HepG2 (cell line): ENCODE measurements around the gene RABGEF1. TPM values are rescaled to one million over a fixed set of nuclear protein-coding genes. Genes with fewer than 3 reads are reported as not detected.
A peak's percentile ranks its signal among the peaks of the same experiment; 100 is the strongest.

Source experiments
- ELF3 ChIP-seq: IDR thresholded peaks from 2 replicates; pipeline ENCODE4 v1.6.1; 2016; ENCODE audit warnings: missing genetic modification reagents, missing compliant biosample characterization
- ETV5 ChIP-seq: IDR thresholded peaks from 2 replicates; pipeline ENCODE4 v1.6.1; 2018; ENCODE audit warnings: missing biosample characterization, missing genetic modification reagents, inconsistent platforms, borderline replicate concordance
- HMG20B ChIP-seq: conservative IDR thresholded peaks from 2 replicates; pipeline ENCODE4 v1.6.1; 2016; ENCODE audit warnings: missing genetic modification reagents, missing compliant biosample characterization
- HOMEZ ChIP-seq: IDR thresholded peaks from 2 replicates; pipeline ENCODE4 v1.6.1; 2016; ENCODE audit warnings: low read depth
- ISL2 ChIP-seq: sonication (generic); formaldehyde crosslinking; IDR thresholded peaks from 2 replicates; pipeline ENCODE4 v1.5.0; 2020; ENCODE audit warnings: missing genetic modification reagents
- JUNB ChIP-seq: sonication (generic); formaldehyde crosslinking; IDR thresholded peaks from 2 replicates; pipeline ENCODE4 v1.8.0; 2022; ENCODE audit warnings: missing genetic modification reagents, mild to moderate bottlenecking, borderline replicate concordance
- KLF9 ChIP-seq: IDR thresholded peaks from 2 replicates; pipeline ENCODE4 v1.6.1; 2016; ENCODE audit warnings: low read depth
- NFKB2 ChIP-seq: sonication (generic); formaldehyde crosslinking; IDR thresholded peaks from 2 replicates; pipeline ENCODE4 v1.4.0; 2020; ENCODE audit warnings: missing genetic modification reagents, borderline replicate concordance
- NONO ChIP-seq, 2 experiments: fragments of 450-650 bp in 1 of 2; sonication (generic) in 1 of 2; formaldehyde crosslinking in 1 of 2; IDR thresholded peaks in 1 of 2; conservative IDR thresholded peaks in 1 of 2; 2 replicates each; pipeline versions ENCODE4 v1.6.1 to v1.8.0; 2017 to 2022; ENCODE audit warnings: mild to moderate bottlenecking in 1 of 2, missing genetic modification reagents in 1 of 2, moderate library complexity in 1 of 2
- PCBP2 ChIP-seq: fragments of 200-400 bp; formaldehyde crosslinking; optimal IDR thresholded peaks from 2 replicates; pipeline ENCODE3; 2018; ENCODE audit warnings: low read length, low read depth; ENCODE audit not compliant: poor library complexity, severe bottlenecking
- POGZ ChIP-seq: sonication (generic); formaldehyde crosslinking; IDR thresholded peaks from 2 replicates; pipeline ENCODE4 v1.4.0; 2020; ENCODE audit warnings: mild to moderate bottlenecking, missing genetic modification reagents
- PRDM15 ChIP-seq: sonication (generic); formaldehyde crosslinking; IDR thresholded peaks from 2 replicates; pipeline ENCODE4 v1.4.0; 2020; ENCODE audit warnings: missing genetic modification reagents
- ZBTB20 ChIP-seq: sonication (generic); formaldehyde crosslinking; IDR thresholded peaks from 2 replicates; pipeline ENCODE4 v1.8.1; 2023; ENCODE audit warnings: missing genetic modification reagents, low read depth, mild to moderate bottlenecking, borderline replicate concordance
- ZNF143 ChIP-seq: sonication (generic); formaldehyde crosslinking; IDR thresholded peaks from 2 replicates; pipeline ENCODE4 v1.4.0; 2020; ENCODE audit warnings: missing genetic modification reagents
- ZNF441 ChIP-seq: sonication (generic); formaldehyde crosslinking; IDR thresholded peaks from 2 replicates; pipeline ENCODE4 v1.7.0; 2021; ENCODE audit warnings: missing genetic modification reagents, borderline replicate concordance
- ZNF558 ChIP-seq: sonication (generic); formaldehyde crosslinking; IDR thresholded peaks from 2 replicates; pipeline ENCODE4 v1.9.0; 2022; ENCODE audit warnings: mild to moderate bottlenecking, missing genetic modification reagents, borderline replicate concordance
- ZNF644 ChIP-seq: IDR thresholded peaks from 2 replicates; pipeline ENCODE4 v1.6.1; 2016; ENCODE audit warnings: low read depth
- ZNF746 ChIP-seq: sonication (generic); formaldehyde crosslinking; IDR thresholded peaks from 2 replicates; pipeline ENCODE4 v1.8.0; 2022; ENCODE audit warnings: mild to moderate bottlenecking, missing genetic modification reagents
- polyA plus RNA-seq, 8 experiments: library from polyadenylated mRNA; depleted of rRNA in 3 of 8; stranded (reverse) in 7 of 8; unstranded in 1 of 8; fragments of >200 nt; fragmentation: Illumina TruSeq in 4 of 8; extraction: Trizol in 4 of 8; gene quantifications; 2 replicates each; pipeline versions ENCODE4 v1.2.1 to v1.2.3, GENCODE V29; 2011 to 2016; ENCODE audit warnings: low read depth in 4 of 8, missing spikeins in 1 of 8, mixed read lengths in 1 of 8; ENCODE audit not compliant: insufficient read depth in 1 of 8
- total RNA-seq, 5 experiments: library from RNA; depleted of rRNA; stranded (reverse); fragments of >200 nt; fragmentation: Illumina TruSeq; extraction: Trizol; gene quantifications; 2 replicates each; pipeline ENCODE4 v1.2.3, GENCODE V29; 2016; ENCODE audit warnings: low read depth in 1 of 5
- TF ChIP-seq, protein P1 (sequence below): IDR thresholded peaks from 2 replicates; pipeline ENCODE4 v1.6.1; 2012; ENCODE audit warnings: low read length, improper control_type of control experiment

RABGEF1 gene
- total and polyA plus RNA-seq, 2 of the 13 experiments (the other 11 are each of a cell fraction or from before 2014, with no cell fraction given), result 22.7 to 35.3 TPM

DNA sequence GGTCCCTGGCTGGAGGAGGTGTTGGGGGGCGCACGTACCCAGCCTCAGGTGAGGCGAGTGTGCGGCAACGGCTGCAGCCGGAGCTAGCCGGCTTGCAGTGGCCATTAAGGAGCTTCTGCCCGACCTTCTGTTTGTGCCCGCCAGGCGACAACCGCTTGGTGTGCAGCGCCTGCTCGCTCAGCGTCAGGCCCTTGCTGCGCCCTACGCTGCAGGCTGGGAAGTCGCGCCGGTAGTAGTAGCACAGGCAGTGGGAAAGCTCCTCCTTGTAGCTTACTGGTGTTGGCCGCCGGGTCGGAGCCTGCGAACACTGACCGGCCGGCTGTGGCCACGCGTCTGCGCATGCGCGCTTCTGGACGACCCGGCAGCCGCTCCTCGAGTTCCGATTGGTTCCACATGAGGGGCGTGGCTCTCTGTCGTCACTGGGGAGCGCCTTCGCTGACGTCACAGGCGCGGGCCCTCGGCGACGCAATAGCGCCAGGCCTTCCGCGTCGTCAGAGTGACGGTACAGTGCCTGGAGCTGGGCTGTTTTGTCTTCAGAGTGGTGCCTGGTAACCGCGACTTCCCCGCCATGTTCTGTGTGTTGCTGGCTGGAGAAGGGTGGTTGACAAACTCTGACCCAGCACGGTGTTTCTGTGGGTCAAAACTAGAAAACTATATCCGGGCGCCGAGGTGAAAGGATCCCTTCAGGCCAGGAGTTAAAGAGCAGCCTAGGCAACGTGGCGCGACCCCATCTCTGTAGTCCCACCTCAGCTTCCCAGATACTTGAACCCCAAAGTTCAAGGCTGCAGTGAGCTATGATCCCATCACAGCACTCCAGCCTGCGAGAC is 104.2 kb downstream of the RABGEF1 start (continued):
- TF ChIP-seq, protein P1, sequence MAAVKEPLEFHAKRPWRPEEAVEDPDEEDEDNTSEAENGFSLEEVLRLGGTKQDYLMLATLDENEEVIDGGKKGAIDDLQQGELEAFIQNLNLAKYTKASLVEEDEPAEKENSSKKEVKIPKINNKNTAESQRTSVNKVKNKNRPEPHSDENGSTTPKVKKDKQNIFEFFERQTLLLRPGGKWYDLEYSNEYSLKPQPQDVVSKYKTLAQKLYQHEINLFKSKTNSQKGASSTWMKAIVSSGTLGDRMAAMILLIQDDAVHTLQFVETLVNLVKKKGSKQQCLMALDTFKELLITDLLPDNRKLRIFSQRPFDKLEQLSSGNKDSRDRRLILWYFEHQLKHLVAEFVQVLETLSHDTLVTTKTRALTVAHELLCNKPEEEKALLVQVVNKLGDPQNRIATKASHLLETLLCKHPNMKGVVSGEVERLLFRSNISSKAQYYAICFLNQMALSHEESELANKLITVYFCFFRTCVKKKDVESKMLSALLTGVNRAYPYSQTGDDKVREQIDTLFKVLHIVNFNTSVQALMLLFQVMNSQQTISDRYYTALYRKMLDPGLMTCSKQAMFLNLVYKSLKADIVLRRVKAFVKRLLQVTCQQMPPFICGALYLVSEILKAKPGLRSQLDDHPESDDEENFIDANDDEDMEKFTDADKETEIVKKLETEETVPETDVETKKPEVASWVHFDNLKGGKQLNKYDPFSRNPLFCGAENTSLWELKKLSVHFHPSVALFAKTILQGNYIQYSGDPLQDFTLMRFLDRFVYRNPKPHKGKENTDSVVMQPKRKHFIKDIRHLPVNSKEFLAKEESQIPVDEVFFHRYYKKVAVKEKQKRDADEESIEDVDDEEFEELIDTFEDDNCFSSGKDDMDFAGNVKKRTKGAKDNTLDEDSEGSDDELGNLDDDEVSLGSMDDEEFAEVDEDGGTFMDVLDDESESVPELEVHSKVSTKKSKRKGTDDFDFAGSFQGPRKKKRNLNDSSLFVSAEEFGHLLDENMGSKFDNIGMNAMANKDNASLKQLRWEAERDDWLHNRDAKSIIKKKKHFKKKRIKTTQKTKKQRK, result no peak
- TF ChIP-seq NFKB2 (CRISPR knock-in tag), result peak; percentile 44; the same call in 1 of the 2 replicates
- TF ChIP-seq PCBP2, result no peak
- peak; percentile 77; the same call in 1 of the 2 replicates for TF ChIP-seq ELF3
- peak; percentile 86; the same call in 1 of the 2 replicates for TF ChIP-seq ZBTB20 (CRISPR knock-in tag)
- peak; percentile 53; the same call in 1 of the 2 replicates for TF ChIP-seq ISL2 (CRISPR knock-in tag)
- peak; percentile 41; the same call in 1 of the 2 replicates for TF ChIP-seq ETV5 (CRISPR knock-in tag)
- no peak for TF ChIP-seq PRDM15
- TF ChIP-seq POGZ, result peak; percentile 98
- peak; percentile 37; the same call in 1 of the 2 replicates for TF ChIP-seq HOMEZ
- no peak for TF ChIP-seq ZNF644
- TF ChIP-seq ZNF143 (CRISPR knock-in tag), result no peak
- TF ChIP-seq ZNF558, result no peak
- TF ChIP-seq HMG20B, result no peak
- TF ChIP-seq JUNB (CRISPR knock-in tag), result no peak
- 0 out of 2 replicates have a peak, but pooled peaks have one; percentile 66 for TF ChIP-seq KLF9 (CRISPR knock-in tag)
- peak; percentile 60 for TF ChIP-seq ZNF441
- TF ChIP-seq ZNF746, result 0 out of 2 replicates have a peak, but pooled peaks have one; percentile 29
- TF ChIP-seq NONO (IDR thresholded peaks at IDR 0.05), result no peak
- TF ChIP-seq NONO (CRISPR knock-in tag; conservative IDR thresholded peaks at IDR 0.05), result peak; percentile 84
